Fibroblast of skin of back (primary cell): Measurements from ENCODE around the gene JHY.

Source experiments
- DNase-seq: peaks from one replicate; pipeline ENCODE4 v3.0.0-alpha.2; 2013

JHY gene

DNA sequence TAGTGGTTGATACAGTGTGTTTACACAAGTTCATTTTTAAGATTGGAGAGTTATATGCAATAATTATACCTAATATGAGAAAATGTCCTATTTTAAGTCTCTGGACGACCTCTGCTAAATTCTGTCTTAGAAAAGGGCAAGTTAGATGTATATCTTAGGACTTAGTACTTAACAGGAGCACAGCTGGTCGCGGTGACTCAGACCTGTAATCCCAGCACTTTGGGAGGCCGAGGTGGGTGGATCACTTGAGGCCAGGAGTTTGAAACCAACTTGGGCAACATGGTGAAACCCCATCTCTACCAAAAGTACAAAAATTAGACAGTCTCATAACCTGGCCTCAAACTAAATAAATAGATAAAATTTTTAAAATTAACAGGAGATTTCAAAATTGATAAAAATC is 71.9 kb downstream of the JHY start:
- DNase-seq, result no peak

- DNase-seq, result no peak
These were observed 81.4 kb downstream of the JHY start for GRCh38 chr11:122963961-122964360.

DNA sequence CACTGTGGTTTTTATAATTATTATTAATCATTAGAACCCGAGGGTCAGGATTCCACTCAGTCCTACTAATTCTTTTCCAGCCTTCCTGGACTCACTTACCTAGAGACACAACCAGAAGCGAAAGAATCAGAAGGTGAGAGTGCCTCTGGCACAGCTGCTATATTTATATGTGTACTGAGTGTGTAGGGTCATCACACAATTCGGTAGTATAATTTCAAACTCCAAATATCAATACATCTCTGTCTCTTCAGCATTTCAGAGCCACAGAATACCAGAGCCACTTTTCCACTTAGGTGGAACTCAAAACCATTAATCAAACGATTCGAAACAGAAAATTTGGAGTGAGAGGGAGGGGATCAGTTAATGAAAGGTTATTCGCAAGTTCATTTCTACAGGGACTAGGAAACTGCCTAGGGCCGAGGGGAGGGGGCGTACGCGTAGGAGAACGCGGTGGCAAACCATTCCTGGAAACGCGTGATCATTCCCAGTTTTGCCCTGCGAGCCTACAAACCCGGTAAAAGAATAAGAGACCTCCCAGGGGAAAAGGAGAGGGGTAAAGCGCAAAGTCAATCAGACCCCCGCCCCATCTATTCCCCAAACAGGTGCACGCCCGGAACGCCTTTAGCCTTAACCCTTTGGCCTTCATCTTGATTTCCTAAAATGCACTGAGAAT is 93.6 kb downstream of the JHY start:
- DNase-seq, result no peak

DNA sequence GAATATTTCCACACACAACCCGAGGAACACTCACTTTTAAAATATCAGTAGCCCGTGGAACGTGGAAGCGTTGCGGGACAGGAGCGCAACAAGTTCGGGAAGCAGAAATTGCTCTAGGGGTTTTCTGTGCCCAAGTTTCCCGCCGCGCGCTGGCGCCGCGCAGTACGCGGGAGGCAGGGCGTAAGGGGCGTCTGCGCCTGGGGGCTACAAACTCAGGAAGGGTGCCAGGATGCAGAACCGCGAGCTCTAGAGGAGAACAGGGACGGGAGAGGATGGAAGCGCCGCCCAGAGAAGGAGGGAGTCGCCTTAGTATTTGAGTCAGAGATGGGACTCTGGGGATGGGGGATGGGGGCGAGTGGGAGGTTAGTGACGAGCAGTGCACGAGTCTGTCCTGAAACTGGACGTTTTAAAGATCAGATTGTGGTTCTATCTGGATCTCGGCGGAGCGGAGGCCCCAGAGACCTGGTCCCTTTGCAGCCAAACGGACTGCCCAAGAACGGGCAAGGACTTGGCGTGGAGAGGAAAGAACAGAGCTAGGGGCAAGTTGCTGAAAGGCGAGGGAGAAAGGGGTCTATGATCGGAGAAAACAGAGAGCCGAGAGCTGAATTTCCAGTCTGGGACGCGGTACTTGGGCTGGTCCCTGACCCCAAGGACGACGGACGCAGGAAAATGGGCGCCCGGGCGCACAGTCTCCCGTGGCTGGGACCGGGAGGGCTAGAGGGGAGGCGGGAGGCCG is 94.3 kb downstream of the JHY start:
- DNase-seq, result peak; percentile 6

DNA sequence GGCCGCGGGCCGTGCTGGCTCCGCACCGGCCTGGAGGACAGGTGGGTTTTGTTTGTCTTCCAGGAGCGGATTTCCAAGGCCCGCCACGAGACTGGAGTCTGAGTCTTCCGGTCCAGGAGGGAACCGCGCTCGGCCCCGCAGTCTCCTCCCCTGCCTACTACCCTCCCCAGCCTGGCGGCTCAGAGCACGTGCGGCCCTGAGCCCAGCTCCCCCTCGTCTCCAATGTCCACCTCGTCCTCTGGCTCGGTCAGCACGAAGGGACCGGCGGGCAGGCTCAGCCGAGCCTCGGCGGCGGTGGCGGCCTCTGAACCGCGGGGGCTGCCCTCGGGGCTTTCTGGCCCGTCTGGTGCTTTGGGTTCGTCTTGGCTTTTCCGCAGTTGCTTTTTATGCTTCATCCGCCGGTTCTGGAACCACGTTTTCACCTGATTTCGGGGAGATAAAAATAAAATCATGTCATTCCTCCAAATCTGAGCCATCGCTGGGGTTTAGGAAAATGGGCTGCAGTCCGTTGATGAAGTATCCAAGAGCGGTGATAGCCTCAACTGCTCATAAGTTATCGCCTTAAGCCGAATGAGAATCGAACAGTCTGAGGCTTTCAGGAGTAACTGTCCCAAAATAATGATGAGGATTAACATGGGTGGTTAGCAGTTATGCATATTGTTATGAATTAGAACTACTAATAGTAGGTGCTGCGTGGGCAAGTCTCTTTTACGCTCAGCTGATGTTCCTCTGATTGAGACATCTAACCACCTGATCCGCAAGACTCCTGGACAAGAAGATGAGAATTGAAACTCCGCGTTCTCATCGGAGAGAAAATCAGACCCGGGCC is 95.1 kb downstream of the JHY start:
- no peak for DNase-seq

DNA sequence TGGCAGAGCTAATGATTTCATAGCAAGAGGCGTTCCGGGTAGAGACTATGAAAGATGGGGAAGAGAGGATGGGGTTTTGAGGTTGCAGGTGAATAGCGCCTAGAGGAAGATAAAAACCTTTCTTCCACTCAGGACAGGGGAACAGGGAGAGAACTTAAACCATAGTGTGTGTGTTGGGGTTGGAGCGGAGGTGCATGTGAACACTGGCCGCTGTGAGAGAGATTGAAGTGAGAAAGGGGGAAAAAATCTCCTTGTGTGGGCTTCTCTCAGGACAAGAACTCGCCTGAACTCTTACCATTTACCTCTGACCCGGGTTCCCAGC is 95.7 kb downstream of the JHY start:
- DNase-seq, result no peak

GRCh38 chr11:122979103-122979814 is 96.7 kb downstream of the JHY start:
- DNase-seq, result no peak

- no peak for DNase-seq
These were observed 97.4 kb downstream of the JHY start for GRCh38 chr11:122979815-122980595.

DNA sequence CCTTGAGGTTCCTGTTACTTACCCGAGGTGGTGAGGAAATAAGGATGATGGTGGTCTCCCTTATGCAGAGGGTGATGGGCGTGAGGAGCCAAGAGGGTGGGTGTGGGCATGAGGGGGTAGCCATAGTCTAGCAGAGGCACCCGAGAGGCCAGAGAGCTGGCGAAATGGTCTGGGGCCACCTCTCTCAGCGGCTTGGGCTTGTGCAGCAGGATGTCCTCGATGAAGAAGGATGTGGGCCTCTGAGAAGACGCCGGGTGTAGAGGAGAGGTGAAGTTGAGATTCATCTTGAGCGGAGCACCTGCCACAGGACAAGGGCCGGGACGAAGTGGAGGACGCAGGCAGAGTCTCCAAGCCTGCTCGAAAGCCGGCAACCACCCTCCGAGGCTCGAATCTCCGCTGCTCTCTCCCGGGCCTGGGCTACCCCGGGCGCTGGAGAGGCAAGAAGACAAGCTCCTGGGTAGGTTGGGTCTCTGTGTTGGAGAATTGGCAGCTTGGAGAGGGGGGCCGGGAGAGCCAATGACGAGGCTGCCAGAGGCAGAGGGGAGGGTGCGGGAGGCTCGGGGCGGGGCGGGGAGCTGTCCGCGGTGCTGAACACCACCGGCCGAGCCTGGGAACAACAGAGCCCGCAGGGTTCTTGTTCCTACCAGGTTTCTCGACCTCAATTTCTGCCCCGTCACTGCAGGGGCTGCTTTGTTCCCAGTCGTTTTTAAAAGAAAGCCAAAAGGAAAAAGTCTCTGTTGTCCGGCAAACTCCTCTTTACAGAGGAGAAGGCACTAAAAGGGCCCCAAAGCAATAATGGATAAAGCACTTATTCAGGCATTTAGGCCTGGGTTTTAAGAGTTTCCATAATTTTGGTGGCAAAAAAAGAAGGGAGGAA is 99.1 kb downstream of the JHY start, which contains the start of gene BSX:
TSS of gene BSX (minus strand) at position 447 of the 877 bp plus-strand sequence. CDS start at position 284, 163 bp downstream.
- peak; percentile 54 for DNase-seq

DNA sequence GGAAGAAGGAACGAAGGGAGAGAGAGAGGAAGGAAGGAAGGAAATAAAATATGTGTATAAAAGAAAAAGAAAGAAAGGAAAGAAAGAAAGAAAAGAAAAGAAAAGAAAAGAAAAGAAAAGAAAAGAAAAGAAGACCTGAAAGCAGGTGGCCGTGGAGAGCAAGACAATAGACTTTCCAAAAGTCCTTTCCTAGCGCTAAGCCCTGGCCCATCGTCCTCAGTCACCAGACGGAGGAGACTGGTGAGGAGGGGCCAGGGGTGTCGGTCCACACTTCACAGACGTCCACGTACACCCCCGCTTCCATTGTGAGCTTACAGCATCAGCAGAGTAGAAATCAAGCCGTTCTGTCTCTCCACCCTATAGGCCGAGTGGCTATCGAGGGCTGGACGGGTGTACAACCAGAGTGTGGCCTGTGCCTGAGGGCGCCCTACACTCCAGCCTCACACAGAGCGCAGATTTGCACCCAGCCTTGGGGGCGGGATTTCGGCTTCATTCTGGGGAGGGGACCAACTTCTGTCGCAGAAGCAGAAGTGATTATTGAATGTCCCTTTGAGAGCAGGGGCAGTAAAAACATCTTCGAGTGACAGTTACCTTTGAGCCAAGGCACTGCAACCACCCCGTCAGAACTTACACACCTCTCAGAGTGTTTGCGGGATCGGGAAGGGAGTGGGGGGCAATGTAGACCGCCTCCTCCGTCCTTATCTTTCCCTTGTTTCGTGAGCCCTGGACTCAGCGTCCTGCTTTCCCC is 101.1 kb downstream of the JHY start:
- DNase-seq, result no peak

- peak; percentile 13 for DNase-seq
These were observed 101.8 kb downstream of the JHY start for GRCh38 chr11:122984186-122985011.

DNA sequence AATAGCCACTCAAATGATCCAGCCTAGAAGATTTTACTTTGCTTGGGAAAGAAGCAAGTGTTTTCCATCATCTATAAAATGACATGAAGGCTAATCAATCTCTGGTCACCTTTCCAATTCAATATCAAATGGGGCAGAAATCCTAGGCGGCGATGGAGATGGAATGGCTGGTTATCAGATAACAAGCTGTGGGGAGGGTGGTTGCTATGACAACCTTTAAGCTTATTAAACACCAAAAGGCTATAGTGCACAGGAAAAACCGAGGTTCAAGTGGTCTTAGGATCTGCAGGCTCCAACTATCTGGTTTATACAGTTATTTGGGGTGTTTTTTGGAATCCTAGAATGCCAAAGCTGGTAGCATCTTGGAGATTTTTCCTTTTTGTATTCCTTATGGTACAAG is 113.0 kb downstream of the JHY start:
- DNase-seq, result no peak

- DNase-seq, result no peak
These were observed 116.3 kb downstream of the JHY start for GRCh38 chr11:122998727-122999366.

DNA sequence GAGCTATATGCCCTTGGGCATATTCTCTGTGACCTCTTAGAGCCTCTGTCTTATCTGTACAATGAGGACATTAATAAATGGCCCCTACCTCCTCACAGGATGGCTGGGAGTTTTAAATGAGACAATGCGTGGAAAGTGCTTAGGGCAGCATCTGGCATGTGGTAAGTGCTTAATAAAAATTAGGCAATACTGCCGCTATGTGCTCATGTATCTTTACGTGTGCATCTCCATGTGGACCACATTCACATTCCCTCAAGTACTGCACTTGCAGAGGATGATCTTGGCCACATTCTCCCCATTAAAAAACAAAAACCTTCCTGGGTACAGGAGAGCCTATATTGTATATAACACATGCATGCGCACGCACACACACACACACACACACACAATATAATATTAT is 118.2 kb downstream of the JHY start:
- DNase-seq, result no peak

- DNase-seq, result no peak
These were observed 124.4 kb downstream of the JHY start for GRCh38 chr11:123006860-123007542.
